HG03565 (cell line): Measurements from ENCODE around the gene HAPLN2.
A peak's percentile ranks its signal among the peaks of the same experiment; 100 is the strongest.
"Not testable (repeated sequence)": the region's sequence is repeated elsewhere in the genome, so short reads cannot be mapped to it uniquely, and the experiment has no call there.

Experiments used
- ATAC-seq: cut with Tn5 transposase; IDR thresholded peaks from one replicate; pipeline ENCODE4 v1.9.1; 2021; ENCODE audit warnings: mild to moderate bottlenecking, moderate library complexity; ENCODE audit not compliant: unreplicated experiment

HAPLN2 gene

GRCh38 chr1:156591432-156592157, 27.6 kb upstream of the HAPLN2 start, which contains the start of gene NAXE:
Gene NAXE, plus strand, starts transcription at chr1:156591776. Its CDS starts 29 bp downstream, at chr1:156591805.
- peak; percentile 60 for ATAC-seq

GRCh38 chr1:156592158-156592909, 26.9 kb upstream of the HAPLN2 start:
- no peak for ATAC-seq

GRCh38 chr1:156592910-156593660, 26.1 kb upstream of the HAPLN2 start:
- no peak for ATAC-seq

- no peak for ATAC-seq
Observed at GRCh38 chr1:156593661-156593989, 25.6 kb upstream of the HAPLN2 start.

GRCh38 chr1:156594190-156594589, 25.0 kb upstream of the HAPLN2 start:
- ATAC-seq, result no peak

GRCh38 chr1:156595016-156595415, 24.2 kb upstream of the HAPLN2 start:
- no peak for ATAC-seq

- ATAC-seq, result no peak
Observed at GRCh38 chr1:156596426-156596825, 22.8 kb upstream of the HAPLN2 start.

GRCh38 chr1:156598125-156598524, 21.1 kb upstream of the HAPLN2 start:
- ATAC-seq, result no peak

GRCh38 chr1:156598731-156599432, 20.3 kb upstream of the HAPLN2 start:
- ATAC-seq, result no peak

- ATAC-seq, result peak; percentile 39
Observed at GRCh38 chr1:156599811-156600210, 19.4 kb upstream of the HAPLN2 start.

- no peak for ATAC-seq
Observed at GRCh38 chr1:156600733-156601121, 18.5 kb upstream of the HAPLN2 start.

GRCh38 chr1:156601122-156601830, 17.9 kb upstream of the HAPLN2 start, which contains the start of gene GPATCH4:
Gene GPATCH4, minus strand, starts transcription at chr1:156601479.
- no peak for ATAC-seq

- ATAC-seq, result no peak
Observed at GRCh38 chr1:156601892-156602291, 17.3 kb upstream of the HAPLN2 start.

GRCh38 chr1:156602557-156602993, 16.6 kb upstream of the HAPLN2 start:
- ATAC-seq, result no peak

GRCh38 chr1:156607344-156607743, 11.9 kb upstream of the HAPLN2 start:
- not testable (repeated sequence) for ATAC-seq

GRCh38 chr1:156608036-156608674, 11.1 kb upstream of the HAPLN2 start:
- ATAC-seq, result no peak

GRCh38 chr1:156608981-156609380, 10.2 kb upstream of the HAPLN2 start:
- ATAC-seq, result peak; percentile 69

GRCh38 chr1:156610072-156610471, 9.1 kb upstream of the HAPLN2 start:
- not testable (repeated sequence) for ATAC-seq

- no peak for ATAC-seq
Observed at GRCh38 chr1:156612666-156613065, 6.5 kb upstream of the HAPLN2 start.

GRCh38 chr1:156615946-156616345, 3.3 kb upstream of the HAPLN2 start:
- no peak for ATAC-seq
